Body of pancreas (tissue), 4 donors: ENCODE measurements around the gene CDKAL1.

Experiments
- POLR2A ChIP-seq, 3 donors: fragments of 450-650 bp; IDR thresholded peaks; one replicate each; pipeline ENCODE4 v1.6.1; 2016; ENCODE audit warnings: antibody characterized with exemption in 3 of 3, mild to moderate bottlenecking in 2 of 3
- TF ChIP-seq, protein P1 (sequence below), 7 experiments: fragments of 450-650 bp in 4 of 7; fragments of 200-600 bp in 3 of 7; sonication (generic) in 3 of 7; IDR thresholded peaks; one replicate each; pipeline ENCODE4 v1.5.1; 2016 to 2019; ENCODE audit warnings: antibody characterized with exemption in 7 of 7

GRCh38 chr6:20664250-20664649 is 130.0 kb downstream of the CDKAL1 start:
- TF ChIP-seq, protein P1, sequence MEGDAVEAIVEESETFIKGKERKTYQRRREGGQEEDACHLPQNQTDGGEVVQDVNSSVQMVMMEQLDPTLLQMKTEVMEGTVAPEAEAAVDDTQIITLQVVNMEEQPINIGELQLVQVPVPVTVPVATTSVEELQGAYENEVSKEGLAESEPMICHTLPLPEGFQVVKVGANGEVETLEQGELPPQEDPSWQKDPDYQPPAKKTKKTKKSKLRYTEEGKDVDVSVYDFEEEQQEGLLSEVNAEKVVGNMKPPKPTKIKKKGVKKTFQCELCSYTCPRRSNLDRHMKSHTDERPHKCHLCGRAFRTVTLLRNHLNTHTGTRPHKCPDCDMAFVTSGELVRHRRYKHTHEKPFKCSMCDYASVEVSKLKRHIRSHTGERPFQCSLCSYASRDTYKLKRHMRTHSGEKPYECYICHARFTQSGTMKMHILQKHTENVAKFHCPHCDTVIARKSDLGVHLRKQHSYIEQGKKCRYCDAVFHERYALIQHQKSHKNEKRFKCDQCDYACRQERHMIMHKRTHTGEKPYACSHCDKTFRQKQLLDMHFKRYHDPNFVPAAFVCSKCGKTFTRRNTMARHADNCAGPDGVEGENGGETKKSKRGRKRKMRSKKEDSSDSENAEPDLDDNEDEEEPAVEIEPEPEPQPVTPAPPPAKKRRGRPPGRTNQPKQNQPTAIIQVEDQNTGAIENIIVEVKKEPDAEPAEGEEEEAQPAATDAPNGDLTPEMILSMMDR (IDR thresholded peaks at IDR 0.05), result no peak
- TF ChIP-seq POLR2A (IDR thresholded peaks at IDR 0.05), result no peak
